G401 (cell line): ENCODE measurements around the gene WDPCP. TPM values are rescaled to one million over a fixed set of nuclear protein-coding genes. Genes with fewer than 3 reads are reported as not detected.
A peak's percentile ranks its signal among the peaks of the same experiment; 100 is the strongest.
"Not testable (repeated sequence)": the region's sequence is repeated elsewhere in the genome, so short reads cannot be mapped to it uniquely, and the experiment has no call there.

Experiments used
- DNase-seq: peaks from one replicate; pipeline ENCODE4 v3.0.0-alpha.2; 2015; ENCODE audit warnings: low spot score
- in situ Hi-C: cut with HindIII; loops from 2 replicates; pipeline ENCODE4 v1.10.0; 2016; ENCODE audit warnings: low sequenced_read_pairs, mixed read lengths
- total RNA-seq: library from RNA; depleted of rRNA; stranded (reverse); fragments of >200 nt; shearing (Covaris generic); gene quantifications from 2 replicates; pipeline ENCODE4 v1.2.3, GENCODE V29; 2014

The WDPCP gene
- total RNA-seq, 1 experiment from 2014 or later = 15.3 TPM

DNA sequence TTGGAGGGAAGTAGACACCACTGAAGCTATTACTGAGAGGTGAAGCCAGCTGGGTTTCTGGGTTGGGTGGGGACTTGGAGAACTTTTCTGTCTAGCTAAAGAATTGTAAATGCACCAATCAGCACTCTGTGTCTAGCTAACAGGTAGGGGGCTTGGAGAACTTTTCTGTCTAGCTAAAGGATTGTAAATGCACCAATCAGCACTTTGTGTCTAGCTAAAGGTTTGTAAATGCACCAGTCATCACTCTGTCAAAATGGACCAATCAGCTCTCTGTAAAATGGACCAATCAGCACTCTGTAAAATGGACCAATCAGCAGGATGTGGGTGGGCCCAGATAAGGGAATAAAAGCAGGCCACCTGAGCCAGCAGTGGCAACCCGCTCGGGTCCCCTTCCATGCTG is 266.3 kb downstream of the WDPCP start:
- in situ Hi-C loops, DNase-seq: not testable (repeated sequence)

DNA sequence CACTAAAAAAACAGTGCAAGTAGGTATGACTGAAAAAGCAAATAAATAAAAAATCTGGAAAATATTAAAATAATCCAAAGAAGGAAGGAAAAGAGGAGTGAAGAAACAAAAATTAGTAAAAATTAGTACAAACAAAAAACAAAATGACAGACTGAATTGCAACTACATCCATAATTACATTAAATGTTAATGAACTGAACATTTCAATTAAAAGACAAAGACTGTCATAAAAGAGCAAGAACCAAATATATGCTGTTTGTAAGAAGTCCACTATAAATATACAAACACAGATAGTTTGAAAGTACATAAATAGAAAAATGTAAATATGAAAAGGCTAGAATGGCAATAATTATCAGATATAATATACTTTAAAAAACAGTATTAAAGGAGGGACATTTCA is 267.6 kb downstream of the WDPCP start:
- no peak for DNase-seq
- in situ Hi-C loops = no loop called here

DNA sequence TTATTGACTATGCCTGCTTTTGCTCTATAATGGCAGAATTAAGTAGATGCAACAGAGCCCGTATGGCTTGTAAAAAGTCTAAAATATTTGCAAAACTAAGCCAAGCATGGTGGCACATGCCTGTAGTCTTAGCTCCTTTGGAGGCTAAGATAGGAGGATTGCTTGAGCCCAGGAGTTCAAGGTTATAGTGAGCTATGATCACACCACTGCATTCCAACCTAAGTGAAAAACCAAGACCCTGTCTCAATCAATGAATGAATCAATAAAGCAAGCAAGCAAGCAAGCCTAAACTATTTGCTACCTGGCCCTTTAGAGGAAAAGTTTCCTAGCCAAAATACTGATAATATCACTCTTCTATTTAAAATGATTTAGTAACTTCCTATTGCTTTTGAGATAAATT is 277.7 kb downstream of the WDPCP start:
- no peak for DNase-seq
- in situ Hi-C loops = no loop called here

DNA sequence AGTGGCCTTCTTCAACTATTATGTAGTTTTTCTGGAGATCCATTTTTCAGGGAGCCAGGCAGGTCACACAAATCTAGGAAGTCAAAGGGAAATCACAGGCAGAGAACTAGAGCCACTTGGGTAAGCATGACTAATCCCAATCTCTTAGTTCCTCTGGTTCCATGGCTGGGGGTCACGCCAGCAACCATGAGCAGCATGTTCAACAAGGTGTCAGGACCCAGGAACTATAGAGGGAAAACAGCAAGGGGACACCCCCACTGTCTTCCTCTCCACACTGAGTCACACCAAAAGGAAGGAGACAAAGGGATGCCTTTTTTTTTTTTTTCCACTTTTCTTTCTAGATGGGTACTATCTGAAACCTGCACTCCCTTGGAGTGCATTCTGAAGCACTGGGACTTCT is 286.8 kb downstream of the WDPCP start:
- DNase-seq = no peak
- in situ Hi-C loops = no loop called here

DNA sequence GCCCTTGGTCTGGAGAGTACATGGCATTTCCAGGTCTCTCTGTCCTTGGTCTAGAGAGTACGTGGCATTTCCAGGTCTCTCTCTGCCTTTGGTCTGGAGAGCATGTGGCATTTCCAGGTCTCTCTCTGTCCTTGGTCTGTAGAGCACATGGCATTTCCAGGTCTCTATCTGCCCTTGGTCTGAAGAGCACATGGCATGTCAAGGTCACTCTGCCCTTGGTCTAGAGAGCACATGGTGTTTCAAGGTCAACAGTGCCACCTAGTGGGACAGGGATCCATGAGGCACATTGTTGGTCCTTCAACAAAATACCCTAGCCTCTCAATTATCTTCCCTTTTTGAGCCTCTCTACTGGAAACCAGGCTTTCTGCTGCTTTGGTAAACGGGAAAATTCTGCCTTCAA is 287.4 kb downstream of the WDPCP start:
- in situ Hi-C loops = no loop called here
- DNase-seq = no peak

DNA sequence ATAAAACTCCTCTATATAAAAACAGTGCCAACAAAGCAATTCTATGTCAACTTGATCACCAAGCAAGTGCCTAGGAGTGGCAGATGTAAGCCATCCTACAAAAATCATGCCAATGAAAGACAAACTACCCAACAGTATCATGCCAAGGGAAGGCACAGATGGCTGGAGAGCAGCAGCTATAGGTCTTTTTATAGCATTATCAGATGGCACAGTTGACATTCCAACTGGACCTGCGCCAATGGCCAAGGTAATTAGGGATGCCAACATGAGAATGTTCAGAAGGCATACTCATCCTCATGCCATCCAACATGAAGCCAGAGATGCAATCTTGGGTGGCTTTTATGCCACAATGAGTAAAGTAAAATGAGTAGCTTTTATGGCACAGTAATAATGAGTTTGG is 300.3 kb downstream of the WDPCP start:
- in situ Hi-C loops = no loop called here

DNA sequence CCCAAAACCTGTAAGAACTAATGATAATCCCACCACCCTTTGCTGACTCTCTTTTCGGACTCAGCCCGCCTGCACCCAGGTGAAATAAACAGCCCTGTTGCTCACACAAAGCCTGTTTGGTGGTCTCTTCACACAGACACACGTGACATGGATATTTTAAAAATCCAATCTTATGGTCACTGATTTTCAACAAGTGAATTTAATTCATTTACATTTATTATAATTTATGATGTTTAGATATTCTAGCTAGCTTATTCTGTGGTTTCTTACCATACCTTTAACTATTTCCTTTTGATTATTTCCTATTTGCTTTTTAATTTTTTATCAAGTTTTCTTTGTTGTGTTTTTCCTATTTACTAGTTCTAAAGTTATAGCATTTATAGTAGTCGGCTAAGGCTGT is 301.8 kb downstream of the WDPCP start:
- DNase-seq, in situ Hi-C loops: not testable (repeated sequence)

More for the DNA sequence above, 300.3 kb downstream of the WDPCP start:
- peak; percentile 73 for DNase-seq

DNA sequence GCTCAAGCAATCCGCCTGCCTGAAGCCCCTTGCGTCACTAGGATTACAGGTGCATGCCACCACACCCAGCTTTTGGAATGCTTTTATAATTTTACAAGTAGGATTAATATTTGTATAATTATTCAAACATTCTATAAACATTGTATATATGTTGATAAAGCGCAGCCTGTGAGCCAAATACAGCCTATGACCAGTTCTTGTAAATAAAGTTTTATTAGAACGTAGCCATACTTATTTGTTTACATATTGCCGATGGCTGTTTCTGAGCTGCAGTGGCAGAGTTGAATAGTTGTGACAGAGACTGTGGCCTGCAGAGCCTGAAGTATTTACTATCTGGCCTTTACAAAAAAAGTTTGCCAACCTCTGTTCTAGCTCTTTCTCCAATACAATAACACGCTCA is 305.0 kb downstream of the WDPCP start:
- in situ Hi-C loops = no loop called here
- DNase-seq = no peak

DNA sequence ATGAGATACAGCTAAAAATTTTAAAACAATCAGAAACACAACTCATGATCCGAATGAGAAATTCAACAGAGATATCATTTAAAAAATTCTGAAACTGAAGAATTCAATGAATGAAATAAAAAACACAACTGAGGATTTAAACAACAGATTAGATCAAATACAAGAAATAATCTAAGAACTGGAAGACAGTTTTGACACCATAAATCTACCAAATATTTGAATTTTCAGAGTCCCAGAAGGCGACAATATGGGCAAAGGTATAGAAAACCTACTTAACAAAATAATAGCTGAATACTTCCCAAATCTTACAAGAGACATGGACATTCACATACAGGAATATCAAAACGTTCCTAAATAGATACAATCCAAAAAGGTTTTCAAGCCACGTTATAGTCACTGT is 315.7 kb downstream of the WDPCP start:
- DNase-seq = no peak
- in situ Hi-C loops = no loop called here

DNA sequence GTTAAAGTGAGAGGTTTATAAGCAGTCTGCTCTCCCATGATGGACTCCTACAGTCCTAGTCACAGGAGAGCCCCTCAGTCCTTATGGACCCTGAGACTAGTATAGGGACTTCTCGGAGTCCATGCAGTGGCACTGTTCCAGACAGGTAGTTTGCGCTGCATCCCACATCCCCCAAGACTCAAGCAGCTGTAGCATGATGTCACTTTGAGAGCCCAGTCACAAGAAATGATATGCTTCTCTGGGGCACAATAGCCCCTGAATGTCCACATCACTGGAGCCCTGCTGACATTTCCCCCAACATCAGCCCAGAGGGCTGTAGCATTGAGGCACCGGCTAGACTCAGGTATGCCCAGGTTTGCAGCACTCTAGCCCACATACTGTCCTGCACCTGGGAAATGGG is 317.6 kb downstream of the WDPCP start:
- in situ Hi-C loops = no loop called here
- no peak for DNase-seq

DNA sequence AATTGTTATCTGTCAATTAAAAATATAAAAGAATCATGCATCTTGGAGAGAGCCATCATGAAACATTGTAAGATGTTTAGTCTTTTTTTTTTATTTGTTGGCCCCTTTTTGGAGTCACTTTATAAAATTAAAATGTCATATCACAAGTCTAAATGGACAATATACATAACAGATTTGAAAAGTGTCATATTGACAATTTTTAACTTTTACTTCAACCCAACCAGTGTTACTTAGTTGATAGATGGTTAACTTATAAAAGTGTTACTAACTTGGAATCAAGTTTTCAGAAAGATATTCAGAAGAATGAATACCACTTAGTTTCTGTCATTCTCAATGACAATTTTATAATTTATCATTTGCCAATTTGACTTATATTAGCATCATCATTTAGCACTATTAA is 319.3 kb downstream of the WDPCP start:
- DNase-seq = no peak
- in situ Hi-C loops = no loop called here

DNA sequence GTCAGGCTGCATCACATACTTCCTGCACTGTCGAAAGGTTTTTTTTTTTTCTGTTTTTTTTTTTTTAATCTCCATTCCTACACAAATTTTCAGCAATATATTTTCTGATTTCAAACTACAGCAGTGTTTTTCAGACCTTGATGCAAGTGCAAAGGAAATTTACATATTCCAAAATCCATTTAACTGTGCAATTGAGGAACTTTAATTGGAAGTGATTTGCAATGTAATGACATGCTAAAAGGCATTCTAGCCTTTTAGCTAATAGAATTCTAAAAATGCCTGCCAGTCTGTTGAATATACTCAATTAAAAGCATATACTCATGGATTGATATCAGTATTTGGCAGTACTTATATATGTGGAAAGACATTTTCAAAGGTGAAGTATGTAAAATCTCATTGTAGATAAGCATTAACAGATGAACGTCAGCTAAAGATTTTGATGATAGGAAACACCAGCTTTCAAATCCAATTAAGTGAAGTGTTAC is 327.1 kb downstream of the WDPCP start:
- no peak for DNase-seq
- in situ Hi-C loops = no loop called here

DNA sequence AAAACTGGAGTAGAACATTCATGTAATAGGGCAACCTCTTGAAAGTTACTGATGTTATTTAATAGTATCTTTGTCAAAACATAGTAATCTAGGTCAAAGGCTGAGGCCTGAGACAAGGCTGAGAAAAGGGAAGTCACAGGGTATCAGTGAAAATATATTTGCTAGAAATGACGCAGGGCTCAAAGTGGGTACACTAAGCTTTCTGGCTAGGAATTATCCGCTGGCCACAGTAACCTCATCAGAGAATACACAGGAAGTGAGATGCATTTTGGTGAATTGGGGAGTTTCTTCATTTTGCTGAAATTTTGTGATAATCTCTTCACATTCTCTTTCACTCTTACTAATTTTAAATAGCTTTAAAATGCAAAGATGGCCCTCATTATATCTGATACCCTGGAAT is 330.8 kb downstream of the WDPCP start:
- DNase-seq = no peak
- in situ Hi-C loops = no loop called here

DNA sequence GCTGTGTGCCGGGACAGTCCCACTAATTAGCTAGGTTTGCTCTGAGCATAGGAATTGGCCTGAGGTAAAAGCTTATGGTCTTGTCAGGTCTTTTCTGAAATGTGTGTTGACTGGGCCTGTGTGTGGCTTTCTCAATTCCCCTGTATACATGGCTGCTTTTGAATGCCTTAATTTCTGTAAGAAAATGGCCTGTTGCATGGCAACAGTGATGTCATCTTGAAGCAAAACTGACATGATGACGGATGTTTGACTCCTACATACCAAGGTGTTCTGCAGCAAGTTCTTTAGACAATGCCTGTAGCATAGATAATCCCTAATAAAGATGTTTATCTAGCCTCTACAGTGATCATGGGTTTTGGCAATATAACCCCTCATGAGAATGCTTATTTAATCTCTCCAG is 339.1 kb downstream of the WDPCP start:
- in situ Hi-C loops = no loop called here
- no peak for DNase-seq

DNA sequence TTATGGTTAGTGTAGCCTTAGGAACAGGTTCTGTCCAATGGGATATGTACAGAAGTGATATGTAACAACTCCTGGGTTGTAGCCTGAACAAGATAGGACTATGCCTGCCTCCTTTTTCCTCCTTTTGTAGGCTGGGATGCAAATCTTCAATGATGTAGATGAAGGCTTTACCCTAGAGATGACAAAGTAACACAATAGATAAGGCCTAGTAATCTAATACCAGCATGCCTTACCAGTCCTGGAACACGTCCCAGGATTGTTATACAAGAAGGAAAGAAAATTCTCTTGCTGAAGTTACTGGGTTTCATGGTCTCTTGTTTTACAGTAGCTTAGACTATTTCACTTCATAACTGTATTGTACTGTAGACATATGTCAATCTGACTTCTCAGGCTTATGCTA is 345.5 kb downstream of the WDPCP start:
- in situ Hi-C loops = no loop called here
- no peak for DNase-seq

DNA sequence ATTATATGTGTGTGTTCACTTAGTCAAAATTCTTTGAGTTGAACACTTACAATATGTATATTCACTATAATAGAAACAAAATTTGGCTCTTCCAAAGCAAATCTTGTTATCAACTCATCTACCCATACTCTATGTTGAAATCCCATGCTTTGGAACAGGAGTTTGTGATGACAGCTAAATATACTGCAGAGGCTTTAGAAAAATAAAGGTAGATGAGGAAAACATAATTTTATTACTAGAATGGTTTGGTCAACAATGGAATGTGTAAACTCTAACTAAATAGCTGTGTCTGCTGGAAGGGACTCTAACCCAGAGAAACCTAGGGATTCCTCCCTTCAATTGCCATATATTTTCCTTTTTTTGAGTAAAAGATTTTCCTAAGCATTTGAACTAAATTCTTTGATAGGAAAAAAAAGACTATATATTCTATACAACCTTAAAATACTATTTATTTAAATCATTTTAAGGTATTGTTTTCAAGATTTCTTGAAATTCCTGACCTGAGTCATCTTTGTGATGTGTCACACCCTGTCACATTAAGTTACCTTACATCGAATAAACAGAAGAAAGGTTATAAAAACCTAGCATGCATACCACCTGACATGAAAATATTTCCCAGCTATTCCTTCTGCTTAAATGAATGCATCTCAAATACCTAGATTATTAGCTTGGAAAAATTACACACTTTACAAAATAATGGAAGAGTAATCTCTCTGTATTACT is 362.2 kb downstream of the WDPCP start:
- DNase-seq = no peak
- in situ Hi-C loops = no loop called here

DNA sequence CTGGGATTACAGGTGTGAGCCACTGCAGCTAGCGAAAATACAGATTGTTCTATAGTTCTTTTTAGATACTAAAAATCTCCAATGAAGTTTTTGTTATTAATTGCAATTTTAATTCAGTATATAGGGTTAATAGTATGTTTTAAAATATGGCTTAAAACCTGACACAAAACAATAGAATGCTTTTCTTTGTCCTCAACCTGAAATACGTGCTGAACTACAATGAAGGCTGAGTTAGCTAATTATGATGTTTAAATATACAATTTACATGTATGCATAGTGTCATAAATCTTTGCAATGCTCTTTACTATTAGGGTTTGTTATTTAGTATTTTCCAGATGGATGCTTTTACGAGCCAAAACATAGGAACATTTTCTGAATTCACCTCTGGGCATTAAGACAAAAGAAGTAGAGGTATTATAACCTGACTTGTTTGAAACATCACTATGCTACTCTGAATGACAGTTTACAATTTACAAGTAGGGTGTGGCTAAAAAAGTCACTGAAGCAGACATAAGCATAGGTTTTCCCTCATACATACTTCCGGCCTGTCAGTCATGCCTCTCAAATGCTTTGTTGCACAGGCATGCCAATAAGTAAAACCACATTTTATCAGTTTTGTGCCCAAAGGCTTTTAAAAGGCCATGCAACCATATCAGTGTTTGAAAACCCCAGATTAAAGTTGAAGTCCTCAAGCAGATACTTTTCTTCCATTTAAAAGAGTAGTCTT is 369.3 kb downstream of the WDPCP start:
- DNase-seq = no peak
- in situ Hi-C loops = no loop called here

DNA sequence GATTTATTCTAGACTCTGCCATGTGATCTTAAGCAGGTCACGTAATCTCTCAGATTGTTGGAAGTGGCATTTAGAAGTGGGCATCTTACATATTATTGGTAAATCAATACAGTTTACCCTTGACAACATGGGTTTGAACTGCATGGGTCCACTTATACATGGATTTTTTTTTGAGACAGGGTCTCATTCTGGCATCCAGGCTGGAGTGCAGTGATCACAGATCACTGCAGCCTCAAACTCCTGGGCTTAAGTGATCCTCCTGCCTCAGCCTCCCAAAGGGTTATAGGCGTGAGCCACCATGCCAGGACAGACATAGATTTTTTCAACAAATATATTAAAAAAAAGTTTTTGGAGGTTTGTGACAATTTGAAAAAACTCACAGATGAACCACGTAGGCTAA is 393.0 kb downstream of the WDPCP start:
- in situ Hi-C loops = no loop called here
- DNase-seq = no peak

DNA sequence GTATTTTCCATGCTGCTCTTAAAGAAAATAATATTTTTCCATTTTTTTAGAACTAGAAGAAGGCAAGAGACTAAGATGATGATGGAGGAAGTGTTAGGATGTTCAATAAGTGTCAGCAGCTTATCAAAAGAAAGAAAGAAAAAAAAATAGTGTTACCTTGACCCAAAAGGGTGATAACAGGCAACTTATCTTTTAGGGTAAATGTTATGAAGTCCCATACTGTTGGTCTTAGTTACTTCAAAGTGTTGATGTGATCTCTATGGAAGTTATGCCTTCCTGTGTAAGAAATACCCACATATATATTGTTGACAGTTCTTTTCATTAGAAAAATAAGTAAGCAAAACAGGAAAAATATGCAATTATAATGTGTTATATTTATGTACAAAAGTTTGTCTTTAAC is 394.1 kb downstream of the WDPCP start:
- in situ Hi-C loops = no loop called here
- DNase-seq = no peak

DNA sequence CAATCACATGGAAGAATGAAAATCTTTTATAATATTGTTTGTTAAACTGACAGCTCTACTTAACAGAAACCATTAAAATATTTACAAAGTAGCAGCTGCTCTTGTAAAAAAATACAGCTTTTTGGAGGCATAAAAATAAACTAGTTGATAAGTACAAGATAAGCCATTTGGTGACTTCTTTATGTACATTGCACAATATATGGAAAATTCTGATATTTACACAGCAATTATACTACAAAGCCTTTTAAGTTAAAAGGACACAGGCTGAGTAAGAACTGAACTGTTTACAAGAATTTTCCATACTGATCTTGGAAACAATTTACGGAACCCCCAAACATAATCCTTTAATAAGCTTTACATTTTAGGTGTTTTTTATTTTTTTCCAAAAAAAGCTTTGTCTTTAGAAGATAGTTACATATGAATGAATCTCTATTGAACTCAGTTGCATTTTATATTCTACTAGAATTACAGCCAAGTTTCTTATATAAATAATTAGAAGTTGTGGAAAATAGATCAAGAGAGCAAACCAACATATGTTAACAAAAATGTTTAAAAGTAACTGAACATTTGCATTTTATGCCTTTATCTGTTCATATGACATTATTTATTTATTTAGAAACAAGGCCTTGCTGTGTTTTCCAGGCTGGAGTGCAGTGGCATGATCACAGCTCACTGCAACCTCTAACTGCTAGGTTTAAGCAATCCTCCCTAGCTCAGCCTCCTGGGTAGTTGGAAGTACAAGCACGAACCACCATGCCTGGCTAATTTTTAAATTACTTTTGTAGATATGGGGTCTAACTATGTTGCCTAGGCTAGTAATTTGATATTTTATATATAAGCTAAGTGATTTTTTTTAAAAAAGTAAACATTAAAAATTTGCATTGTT is 395.1 kb downstream of the WDPCP start:
- no peak for DNase-seq
- in situ Hi-C loops = no loop called here
